ENCODE results near the gene MRPS34.

- TF ChIP-seq CTCF (IDR thresholded peaks at IDR 0.05; ENCODE audit: poor library complexity), result no peak
- TF ChIP-seq EZH2phosphoT487 (IDR thresholded peaks at IDR 0.05; ENCODE audit: low read depth, severe bottlenecking, unreplicated experiment), result no peak
These were observed 29.3 kb downstream of the MRPS34 start for GRCh38 chr16:1743376-1744337.

All from hepatocyte (in vitro differentiated cells).